K562 (cell line): ENCODE results near the gene PLEKHS1. TPM values are rescaled to one million over a fixed set of nuclear protein-coding genes. Genes with fewer than 3 reads are reported as not detected.
A peak's percentile ranks its signal among the peaks of the same experiment; 100 is the strongest.

Source experiments
- ATAC-seq: fragments of 200-7000 bp; cut with Tn5 transposase; 3 replicates; pipeline ENCODE4 v1.9.1; 2020; ENCODE audit warnings: moderate library complexity
- BruUV-seq: library from RNA; stranded (reverse); fragments of 400-500 nt; replicated peaks from 2 replicates; lab custom pipeline; 2021; lab: Mats Ljungman, UMichigan
- CTCF ChIA-PET: fragments of 300-600 bp; formaldehyde crosslinking; extraction: SDS; loops from one replicate; lab custom pipeline; 2021; ENCODE audit warnings: low intra/inter-chr PET ratio; lab: Yijun Ruan, JAX
- POLR2A ChIA-PET: fragments of 300-600, 350-650 bp; sonication (Branson Sonifier 250); formaldehyde crosslinking; extraction: SDS; loops from one replicate; lab custom pipeline; 2021; ENCODE audit warnings: antibody characterized with exemption, inconsistent platforms; lab: Yijun Ruan, JAX
- DNase-seq, 4 experiments: peaks; one replicate each; pipeline versions ENCODE4 v3.0.0 to v3.0.0-alpha.2; 2011 to 2018; ENCODE audit warnings: low spot score in 3 of 4, mixed read lengths in 3 of 4; ENCODE audit errors: extremely low read depth in 1 of 4
- FAIRE-seq: peaks from 2 replicates; lab custom pipeline; 2011; peaks lifted over from hg19 to GRCh38; lab: Jason Lieb, UNC
- H2AFZ ChIP-seq: 2 replicates; pipeline ENCODE4 v1.6.0; 2011; ENCODE audit warnings: low read depth, low read length, control low read depth, inconsistent platforms
- H3K27ac ChIP-seq: fragments of 200-600 bp; 3 replicates; pipeline ENCODE4 v1.8.0; 2011; ENCODE audit warnings: low read depth, mild to moderate bottlenecking, control low read depth, inconsistent platforms, low read length, moderate library complexity, mixed read lengths; ENCODE audit errors: extremely low read depth
- H3K27me3 ChIP-seq, 2 experiments: fragments of 300-600 bp in 1 of 2; 2 replicates in 1 of 2; 3 replicates in 1 of 2; pipeline versions ENCODE4 v1.6.0 to v1.8.0; 2011; ENCODE audit warnings: inconsistent platforms in 2 of 2, low read length in 2 of 2, mild to moderate bottlenecking in 1 of 2, mixed read lengths in 1 of 2, moderate library complexity in 1 of 2; ENCODE audit not compliant: control insufficient read depth in 2 of 2, insufficient read depth in 2 of 2
- H3K36me3 ChIP-seq: fragments of 300-600 bp; 3 replicates; pipeline ENCODE4 v1.8.0; 2011; ENCODE audit warnings: mild to moderate bottlenecking, low read length, inconsistent platforms; ENCODE audit not compliant: control insufficient read depth, insufficient read depth
- H3K4me1 ChIP-seq, 2 experiments: fragments of 200-600 bp in 1 of 2; replicated peaks in 1 of 2; 2 replicates in 1 of 2; 3 replicates in 1 of 2; pipeline versions ENCODE4 v1.5.1 to v1.8.0; 2011; ENCODE audit warnings: inconsistent platforms in 2 of 2, low read length in 2 of 2, mild to moderate bottlenecking in 1 of 2, mixed read lengths in 1 of 2, moderate library complexity in 1 of 2; ENCODE audit not compliant: control insufficient read depth in 2 of 2, insufficient read depth in 2 of 2
- H3K4me2 ChIP-seq: 2 replicates; pipeline ENCODE4 v1.6.1; 2011; ENCODE audit warnings: low read length, control low read depth, inconsistent platforms, mixed read lengths; ENCODE audit not compliant: insufficient read depth
- H3K4me3 ChIP-seq: fragments of 200-600 bp; sonication (generic), shearing (Covaris generic); 2 replicates; pipeline ENCODE4 v1.5.1; 2016; ENCODE audit warnings: control low read depth, inconsistent platforms
- H3K79me2 ChIP-seq: fragments of 200-600 bp; 3 replicates; pipeline ENCODE4 v1.8.0; 2011; ENCODE audit warnings: low read length, inconsistent platforms; ENCODE audit not compliant: control insufficient read depth, insufficient read depth
- H3K9ac ChIP-seq, 2 experiments: 2 replicates each; pipeline versions ENCODE4 v1.6.0 to v1.6.1; 2011; ENCODE audit warnings: low read depth in 2 of 2, low read length in 2 of 2, control low read depth in 1 of 2, inconsistent platforms in 1 of 2, mild to moderate bottlenecking in 1 of 2, mixed read lengths in 1 of 2; ENCODE audit not compliant: insufficient read depth in 1 of 2
- H3K9me1 ChIP-seq: one replicate; pipeline ENCODE4 v1.6.0; 2011; ENCODE audit warnings: inconsistent platforms, mild to moderate bottlenecking, low read length, moderate library complexity; ENCODE audit not compliant: control insufficient read depth, insufficient read depth
- H3K9me3 ChIP-seq: replicated peaks from 2 replicates; pipeline ENCODE4 v1.5.1; 2011; ENCODE audit warnings: low read depth, low read length, inconsistent platforms; ENCODE audit not compliant: control insufficient read depth, insufficient read depth
- H4K20me1 ChIP-seq: replicated peaks from 2 replicates; pipeline ENCODE4 v1.6.1; 2011; ENCODE audit warnings: low read length, inconsistent platforms, mixed read lengths; ENCODE audit not compliant: control insufficient read depth, insufficient read depth
- BCL6 ChIP-seq: fragments of 250-450 bp; sonication (Bioruptor Pico); IDR thresholded peaks from 2 replicates; pipeline ENCODE4 v1.4.0; 2020
- BMI1 ChIP-seq: fragments of 150-350 bp; IDR thresholded peaks from 2 replicates; pipeline ENCODE4 v1.6.1; 2014; ENCODE audit warnings: low read length
- C11orf30 ChIP-seq: fragments of 450-650 bp; IDR thresholded peaks from 2 replicates; pipeline ENCODE4 v1.6.1; 2016; ENCODE audit warnings: low read depth, mild to moderate bottlenecking
- CXXC5 ChIP-seq: fragments of 250-450 bp; sonication (Bioruptor Pico); IDR thresholded peaks from 2 replicates; pipeline ENCODE4 v1.8.0; 2022; ENCODE audit warnings: inconsistent platforms, mild to moderate bottlenecking, moderate library complexity
- ELF1 ChIP-seq: fragments of 200-800 bp; sonication (Bioruptor generic); IDR thresholded peaks from 2 replicates; pipeline ENCODE4 v1.6.1; 2016; ENCODE audit warnings: missing genetic modification characterization, missing compliant biosample characterization
- GABPA ChIP-seq: fragments of 200-800 bp; sonication (Bioruptor generic); conservative IDR thresholded peaks from 2 replicates; pipeline ENCODE4 v1.6.1; 2016; ENCODE audit warnings: low read depth, missing genetic modification characterization, missing compliant biosample characterization
- LEF1 ChIP-seq: fragments of 450-650 bp; IDR thresholded peaks from 2 replicates; pipeline ENCODE4 v1.6.1; 2016; ENCODE audit warnings: mild to moderate bottlenecking
- MBD1 ChIP-seq: fragments of 250-450 bp; sonication (Bioruptor Pico); IDR thresholded peaks from 2 replicates; pipeline ENCODE4 v1.8.0; 2022; ENCODE audit warnings: inconsistent platforms
- MTA3 ChIP-seq: fragments of 450-650 bp; formaldehyde crosslinking; IDR thresholded peaks from 2 replicates; pipeline ENCODE4 v1.6.1; 2017; ENCODE audit warnings: mild to moderate bottlenecking, borderline replicate concordance
- NR2C1 ChIP-seq, 2 experiments: fragments of 450-650 bp; IDR thresholded peaks; 2 replicates each; pipeline ENCODE4 v1.6.1; 2017; ENCODE audit warnings: mild to moderate bottlenecking in 2 of 2, antibody characterized with exemption in 1 of 2, inconsistent platforms in 1 of 2, missing compliant biosample characterization in 1 of 2, missing genetic modification characterization in 1 of 2
- POLR2B ChIP-seq: fragments of 450-650 bp; IDR thresholded peaks from 2 replicates; pipeline ENCODE4 v1.6.1; 2018; ENCODE audit warnings: low read depth; ENCODE audit not compliant: partially characterized antibody
- SMAD1 ChIP-seq: fragments of 150-350 bp; IDR thresholded peaks from 2 replicates; pipeline ENCODE4 v1.6.1; 2014; ENCODE audit warnings: low read length, low read depth; ENCODE audit not compliant: partially characterized antibody
- SMARCA5 ChIP-seq: fragments of 450-650 bp; IDR thresholded peaks from 2 replicates; pipeline ENCODE4 v1.6.1; 2016
- SRSF3 ChIP-seq: fragments of 200-400 bp; formaldehyde crosslinking; IDR thresholded peaks from 2 replicates; pipeline ENCODE4 v1.6.1; 2016; ENCODE audit warnings: mild to moderate bottlenecking, low read length, moderate library complexity; ENCODE audit not compliant: insufficient read depth
- STAT5A ChIP-seq: IDR thresholded peaks from 2 replicates; pipeline ENCODE4 v1.6.1; 2012; ENCODE audit warnings: low read length, inconsistent platforms, borderline replicate concordance
- SUPT5H ChIP-seq: fragments of 450-650 bp; IDR thresholded peaks from 2 replicates; pipeline ENCODE4 v1.6.1; 2016
- ZBTB26 ChIP-seq: fragments of 450-650 bp; formaldehyde crosslinking; IDR thresholded peaks from 2 replicates; pipeline ENCODE4 v1.4.0; 2022; ENCODE audit warnings: missing genetic modification characterization
- ZC3H8 ChIP-seq: fragments of 450-650 bp; IDR thresholded peaks from 2 replicates; pipeline ENCODE4 v1.6.1; 2017
- ZNF253 ChIP-seq: fragments of 250-450 bp; sonication (Bioruptor Pico); conservative IDR thresholded peaks from 2 replicates; pipeline ENCODE4 v1.6.1; 2021; ENCODE audit warnings: mild to moderate bottlenecking
- ZNF324 ChIP-seq: fragments of 250-450 bp; sonication (Bioruptor Pico); IDR thresholded peaks from 2 replicates; pipeline ENCODE4 v1.4.0; 2020; ENCODE audit warnings: mild to moderate bottlenecking
- ZNF431 ChIP-seq: sonication (generic); formaldehyde crosslinking; IDR thresholded peaks from 2 replicates; pipeline ENCODE4 v1.8.0; 2022; ENCODE audit warnings: mild to moderate bottlenecking, missing genetic modification reagents
- ZNF79 ChIP-seq: fragments of 250-450 bp; sonication (Bioruptor Pico); IDR thresholded peaks from 2 replicates; pipeline ENCODE4 v1.4.0; 2020; ENCODE audit warnings: low read depth, mild to moderate bottlenecking, moderate library complexity
- WGBS: fragments of 100-300 bp; shearing (Covaris generic); methylation state at CpG from one replicate; pipeline ENCODE4 v1.1.6; 2016; ENCODE audit warnings: low coverage, mixed read lengths; ENCODE audit not compliant: insufficient coverage; ENCODE audit errors: missing lambda C conversion rate; 5-methylcytosine and 5-hydroxymethylcytosine counted together
- in situ Hi-C: fragments of 300-500 bp; cut with MboI; formaldehyde crosslinking; loops from 4 replicates; pipeline ENCODE4 v1.15.0; 2018; ENCODE audit warnings: inconsistent platforms, mixed read lengths
- intact Hi-C: fragments of 100-400 bp; cut with micrococcal nuclease; formaldehyde crosslinking; loops from 2 replicates; pipeline ENCODE4 v1.14.2; 2022
- polyA plus RNA-seq, 8 experiments: library from polyadenylated mRNA; depleted of rRNA in 4 of 8; stranded (reverse) in 5 of 8; unstranded in 3 of 8; fragments of >200 nt; fragmentation: Nextera tagmentation in 2 of 8; fragmentation: Illumina TruSeq in 1 of 8; extraction: Ambion mirVana in 2 of 8; extraction: Trizol in 1 of 8; gene quantifications; 2 replicates each; pipeline versions ENCODE4 v1.2.1 to v1.2.3, GENCODE V29; 2011 to 2014; ENCODE audit warnings: inconsistent platforms in 1 of 8, missing spikeins in 1 of 8
- total RNA-seq, 7 experiments: library from RNA; depleted of rRNA in 6 of 7; stranded (reverse); fragments of >200 nt in 6 of 7; fragmentation: Illumina TruSeq in 2 of 7; extraction: Trizol in 2 of 7; gene quantifications; 2 replicates each; pipeline versions ENCODE4 v1.2.1 to v1.2.3, GENCODE V29; 2011 to 2021; ENCODE audit warnings: low replicate concordance in 1 of 7

Gene PLEKHS1
- total and polyA plus RNA-seq, 9 of the 15 experiments (the other 6 are each of a cell fraction or from before 2014, with no cell fraction given), result not detected

- Histone ChIP-seq H3K27me3 (no peaks in the 10 kb centered on the region; a peak in 2 of 5 replicates), H2AFZ (peak overlapping the region; percentile 82), H3K79me2 (no peaks in the 10 kb centered on the region), H3K4me2 (peak overlapping the region; percentile 71), H3K9ac (peak overlapping the region in 1 of 2 experiments; percentile 45; a peak in 2 of 4 replicates), H4K20me1 (no peaks in the 10 kb centered on the region), H3K36me3 (no peaks in the 10 kb centered on the region), H3K9me3 (no peaks in the 10 kb centered on the region), H3K4me3 (peak overlapping the region; percentile 43), H3K9me1 (no peaks in the 10 kb centered on the region), H3K4me1 (no peaks in the 10 kb centered on the region; a peak in 1 of 5 replicates), H3K27ac (peak overlapping the region; percentile 65; the same call in 2 of the 3 replicates)
- TSS peak; percentile 81 for BruUV-seq
- intact Hi-C loops (no loop called here), in situ Hi-C loops (no loop called here)
- WGBS, result 4% methylated on average over 21 of the region's 21 CpGs
- ATAC-seq, result peak; percentile 92
- FAIRE-seq, result peak; percentile 70
- ChIA-PET CTCF (no interaction called here), POLR2A (interaction anchor here (0.7 kb wide), 1 partner anchor 69 kb away, joined by 3 read pairs; no protein-coding TSS in a partner anchor)
- peak; percentile 26 to 79 (median 38) for DNase-seq
- TF ChIP-seq MBD1 (CRISPR knock-in tag), result no peak
- TF ChIP-seq GABPA (tag), result peak; percentile 87
- TF ChIP-seq BMI1, result no peak
- TF ChIP-seq STAT5A, result no peak
- TF ChIP-seq CXXC5, result peak; percentile 46
- 0 out of 2 replicates have a peak, but pooled peaks have one; percentile 33 for TF ChIP-seq MTA3
- no peak for TF ChIP-seq BCL6 (CRISPR knock-in tag)
- TF ChIP-seq ZNF431, result no peak
- no peak for TF ChIP-seq ZC3H8
- TF ChIP-seq NR2C1 (IDR thresholded peaks at IDR 0.05), result no peak
- TF ChIP-seq NR2C1 (tag; IDR thresholded peaks at IDR 0.05), result peak; percentile 42; the same call in 1 of the 2 replicates
- TF ChIP-seq C11orf30, result no peak
- TF ChIP-seq ZBTB26, result no peak
- TF ChIP-seq POLR2B, result peak; percentile 44
- TF ChIP-seq LEF1, result no peak
- TF ChIP-seq ELF1 (tag), result peak; percentile 66
- TF ChIP-seq SUPT5H, result 0 out of 2 replicates have a peak, but pooled peaks have one; percentile 46
- TF ChIP-seq SRSF3, result no peak
- no peak for TF ChIP-seq SMARCA5
- TF ChIP-seq ZNF79, result no peak
- TF ChIP-seq ZNF253 (CRISPR knock-in tag), result no peak
- no peak for TF ChIP-seq SMAD1
- TF ChIP-seq ZNF324 (CRISPR knock-in tag), result no peak
Observed at GRCh38 chr10:113718969-113719822, 32.3 kb upstream of the PLEKHS1 start.
